Mesendoderm (in vitro differentiated cells): Measurements from ENCODE around the gene ABCG2.
A peak's percentile ranks its signal among the peaks of the same experiment; 100 is the strongest.

Source experiments
- DNase-seq: peaks from one replicate; pipeline ENCODE4 v3.0.0; 2013
- H2AK5ac ChIP-seq: 2 replicates; pipeline ENCODE4 v1.6.1; 2013; ENCODE audit warnings: low read length, inconsistent platforms
- H2BK120ac ChIP-seq: 2 replicates; pipeline ENCODE4 v1.6.1; 2013; ENCODE audit warnings: low read depth, mild to moderate bottlenecking, low read length, moderate library complexity, mixed read lengths
- H2BK15ac ChIP-seq: replicated peaks from 2 replicates; pipeline ENCODE4 v1.6.1; 2013; ENCODE audit warnings: low read depth, mild to moderate bottlenecking, moderate library complexity
- H2BK5ac ChIP-seq: 2 replicates; pipeline ENCODE4 v1.6.1; 2013; ENCODE audit warnings: low read length, inconsistent platforms
- H3K18ac ChIP-seq: 2 replicates; pipeline ENCODE4 v1.6.1; 2013; ENCODE audit warnings: mild to moderate bottlenecking, low read length, mixed read lengths
- H3K23ac ChIP-seq: one replicate; pipeline ENCODE4 v1.6.1; 2013; ENCODE audit warnings: low read length
- H3K27ac ChIP-seq: 2 replicates; pipeline ENCODE4 v1.5.1; 2013; ENCODE audit warnings: low read depth, mild to moderate bottlenecking, inconsistent platforms, low read length, moderate library complexity
- H3K27me3 ChIP-seq: 2 replicates; pipeline ENCODE4 v1.6.1; 2013; ENCODE audit warnings: low read length, control low read depth, mild to moderate bottlenecking, inconsistent platforms; ENCODE audit not compliant: insufficient read depth, poor library complexity
- H3K36me3 ChIP-seq: 2 replicates; pipeline ENCODE4 v1.6.1; 2013; ENCODE audit warnings: low read length, inconsistent platforms; ENCODE audit not compliant: control insufficient read depth, insufficient read depth
- H3K4ac ChIP-seq: one replicate; pipeline ENCODE4 v1.6.1; 2013; ENCODE audit warnings: low read depth, mild to moderate bottlenecking, low read length, moderate library complexity
- H3K4me1 ChIP-seq: 2 replicates; pipeline ENCODE4 v1.6.1; 2013; ENCODE audit warnings: low read depth, low read length, inconsistent platforms; ENCODE audit not compliant: control insufficient read depth
- H3K4me2 ChIP-seq: 2 replicates; pipeline ENCODE4 v1.6.1; 2013; ENCODE audit warnings: low read length
- H3K4me3 ChIP-seq: 2 replicates; pipeline ENCODE4 v1.5.1; 2013; ENCODE audit warnings: mild to moderate bottlenecking, low read length
- H3K56ac ChIP-seq: one replicate; pipeline ENCODE4 v1.6.1; 2013; ENCODE audit warnings: low read length
- H3K79me1 ChIP-seq: 2 replicates; pipeline ENCODE4 v1.6.1; 2013; ENCODE audit warnings: low read length, inconsistent platforms
- H3K79me2 ChIP-seq: 2 replicates; pipeline ENCODE4 v1.6.1; 2013; ENCODE audit warnings: mild to moderate bottlenecking, low read length; ENCODE audit not compliant: control insufficient read depth, insufficient read depth
- H3K9ac ChIP-seq: 2 replicates; pipeline ENCODE4 v1.6.1; 2013; ENCODE audit warnings: low read length, inconsistent platforms
- H4K5ac ChIP-seq: one replicate; pipeline ENCODE4 v1.6.1; 2013; ENCODE audit warnings: low read length
- H4K8ac ChIP-seq: one replicate; pipeline ENCODE4 v1.6.1; 2013; ENCODE audit warnings: low read depth, mild to moderate bottlenecking, control low read depth, low read length, moderate library complexity
- WGBS: extraction: QIAGEN DNeasy Blood & Tissue Kit; methylation state at CpG from one replicate; pipeline ENCODE4 v1.1.7; 2013; ENCODE audit warnings: low lambda C conversion rate, missing lambda C conversion rate; ENCODE audit not compliant: insufficient coverage; ENCODE audit errors: extremely low coverage; 5-methylcytosine and 5-hydroxymethylcytosine counted together

Gene ABCG2

GRCh38 chr4:88189418-88189738 lies 30.9 kb upstream of the ABCG2 start:
- no peak overlapping the region for H2BK5ac ChIP-seq
- H3K18ac ChIP-seq = no peak overlapping the region
- H2BK120ac ChIP-seq = no peak overlapping the region
- H3K56ac ChIP-seq = no peak overlapping the region
- no peak overlapping the region for H3K9ac ChIP-seq
- H3K27ac ChIP-seq = no peak overlapping the region
- no peak overlapping the region for H3K4me3 ChIP-seq
- H3K4me2 ChIP-seq = no peak overlapping the region
- no peak overlapping the region for H3K4ac ChIP-seq
- no peaks in the 10 kb centered on the region for H3K79me2 ChIP-seq
- no peak overlapping the region for H3K23ac ChIP-seq
- H3K4me1 ChIP-seq = no peaks in the 10 kb centered on the region
- no CpG with 5 or more reads among the region's 1 CpG for WGBS
- H2AK5ac ChIP-seq = no peak overlapping the region
- DNase-seq = no peak
- no peaks in the 10 kb centered on the region for H3K36me3 ChIP-seq
- H3K27me3 ChIP-seq = no peaks in the 10 kb centered on the region
- H4K5ac ChIP-seq = no peak overlapping the region
- H4K8ac ChIP-seq = no peak overlapping the region
- H3K79me1 ChIP-seq = no peaks in the 10 kb centered on the region
- H2BK15ac ChIP-seq = no peak overlapping the region

DNA sequence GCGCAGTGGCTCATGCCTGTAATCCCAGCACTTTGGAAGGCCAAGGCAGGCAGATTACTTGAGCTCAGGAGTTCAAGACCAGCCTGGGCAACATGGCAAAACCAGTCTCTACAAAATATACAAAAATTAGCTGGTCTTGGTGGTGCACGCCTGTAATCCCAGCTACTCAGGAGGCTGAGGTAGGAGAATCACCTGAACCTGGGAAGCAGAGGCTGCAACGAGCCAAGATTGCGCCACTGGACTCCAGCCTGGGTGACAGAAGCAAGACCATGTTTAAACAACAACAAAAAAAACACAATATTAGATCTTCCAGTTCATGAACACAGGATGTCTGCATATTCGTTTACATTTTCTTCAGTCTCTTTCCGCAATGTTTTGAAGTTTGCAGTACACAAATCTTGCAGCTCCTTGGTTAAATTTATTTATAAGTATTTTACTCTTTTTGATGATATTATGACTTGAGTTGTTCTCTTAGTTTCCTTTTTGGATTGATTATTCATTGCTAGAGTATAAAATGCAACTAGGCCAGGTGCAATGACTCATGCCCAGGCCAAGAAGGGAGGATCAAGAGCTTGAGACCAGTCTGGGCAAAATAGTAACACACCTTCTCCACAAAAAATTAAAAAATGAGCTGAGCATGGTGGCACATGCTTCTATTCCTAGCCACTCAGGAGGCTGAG lies 30.4 kb upstream of the ABCG2 start:
- H3K4me2 ChIP-seq = no peak overlapping the region
- no peak overlapping the region for H3K9ac ChIP-seq
- no peak overlapping the region for H3K4me3 ChIP-seq
- H3K4ac ChIP-seq = no peak overlapping the region
- WGBS = no CpG with 5 or more reads among the region's 6 CpGs
- H3K18ac ChIP-seq = no peak overlapping the region
- H2BK120ac ChIP-seq = no peak overlapping the region
- H4K5ac ChIP-seq = no peak overlapping the region
- no peak overlapping the region for H2BK15ac ChIP-seq
- H3K4me1 ChIP-seq = no peaks in the 10 kb centered on the region
- no peaks in the 10 kb centered on the region for H3K27me3 ChIP-seq
- H3K23ac ChIP-seq = no peak overlapping the region
- no peak for DNase-seq
- no peaks in the 10 kb centered on the region for H3K36me3 ChIP-seq
- no peak overlapping the region for H3K56ac ChIP-seq
- no peak overlapping the region for H4K8ac ChIP-seq
- no peaks in the 10 kb centered on the region for H3K79me1 ChIP-seq
- H2BK5ac ChIP-seq = no peak overlapping the region
- H2AK5ac ChIP-seq = no peak overlapping the region
- no peak overlapping the region for H3K27ac ChIP-seq
- H3K79me2 ChIP-seq = no peaks in the 10 kb centered on the region

- Histone ChIP-seq H2AK5ac (no peak overlapping the region), H3K23ac (no peak overlapping the region), H3K79me2 (no peaks in the 10 kb centered on the region), H2BK5ac (no peak overlapping the region), H4K5ac (no peak overlapping the region), H3K36me3 (no peaks in the 10 kb centered on the region), H2BK120ac (no peak overlapping the region), H3K18ac (no peak overlapping the region), H3K79me1 (no peaks in the 10 kb centered on the region), H3K9ac (no peak overlapping the region), H3K27me3 (no peaks in the 10 kb centered on the region), H2BK15ac (no peak overlapping the region), H3K27ac (no peak overlapping the region), H3K4me1 (no peaks in the 10 kb centered on the region), H3K4me2 (no peak overlapping the region), H3K56ac (no peak overlapping the region), H3K4me3 (no peak overlapping the region), H4K8ac (no peak overlapping the region), H3K4ac (no peak overlapping the region)
- no CpG with 5 or more reads among the region's 1 CpG for WGBS
- DNase-seq = no peak
Observed at GRCh38 chr4:88187766-88188165, 29.3 kb upstream of the ABCG2 start.

GRCh38 chr4:88185906-88186305 lies 27.5 kb upstream of the ABCG2 start:
- no peaks in the 10 kb centered on the region for H3K79me2 ChIP-seq

GRCh38 chr4:88179261-88179660 lies 20.8 kb upstream of the ABCG2 start:
- Histone ChIP-seq H2BK5ac (no peak overlapping the region), H3K27me3 (no peaks in the 10 kb centered on the region), H3K4me2 (no peak overlapping the region), H3K4ac (peak overlapping the region; percentile 73), H3K56ac (peak overlapping the region; percentile 69), H3K36me3 (no peaks in the 10 kb centered on the region), H2BK120ac (no peak overlapping the region), H2BK15ac (no peak overlapping the region), H4K8ac (no peak overlapping the region), H3K4me3 (no peak overlapping the region), H2AK5ac (no peak overlapping the region), H3K18ac (peak overlapping the region; percentile 15), H4K5ac (no peak overlapping the region), H3K79me1 (no peaks in the 10 kb centered on the region), H3K4me1 (peaks cover 8% of the 10 kb centered on the region), H3K27ac (no peak overlapping the region), H3K79me2 (no peaks in the 10 kb centered on the region), H3K23ac (no peak overlapping the region), H3K9ac (no peak overlapping the region)
- no CpG with 5 or more reads among the region's 4 CpGs for WGBS
- no peak for DNase-seq

More at GRCh38 chr4:88185906-88186305, 27.5 kb upstream of the ABCG2 start:
- Histone ChIP-seq H3K9ac (no peak overlapping the region), H3K79me1 (no peaks in the 10 kb centered on the region), H3K4me1 (no peaks in the 10 kb centered on the region), H2BK5ac (no peak overlapping the region), H3K4ac (no peak overlapping the region), H4K5ac (no peak overlapping the region), H3K18ac (no peak overlapping the region), H4K8ac (no peak overlapping the region), H2BK15ac (no peak overlapping the region), H3K27ac (no peak overlapping the region), H2AK5ac (no peak overlapping the region), H3K36me3 (no peaks in the 10 kb centered on the region), H3K27me3 (no peaks in the 10 kb centered on the region), H3K56ac (no peak overlapping the region), H3K4me3 (no peak overlapping the region), H2BK120ac (no peak overlapping the region), H3K23ac (no peak overlapping the region), H3K4me2 (no peak overlapping the region)
- no peak for DNase-seq

DNA sequence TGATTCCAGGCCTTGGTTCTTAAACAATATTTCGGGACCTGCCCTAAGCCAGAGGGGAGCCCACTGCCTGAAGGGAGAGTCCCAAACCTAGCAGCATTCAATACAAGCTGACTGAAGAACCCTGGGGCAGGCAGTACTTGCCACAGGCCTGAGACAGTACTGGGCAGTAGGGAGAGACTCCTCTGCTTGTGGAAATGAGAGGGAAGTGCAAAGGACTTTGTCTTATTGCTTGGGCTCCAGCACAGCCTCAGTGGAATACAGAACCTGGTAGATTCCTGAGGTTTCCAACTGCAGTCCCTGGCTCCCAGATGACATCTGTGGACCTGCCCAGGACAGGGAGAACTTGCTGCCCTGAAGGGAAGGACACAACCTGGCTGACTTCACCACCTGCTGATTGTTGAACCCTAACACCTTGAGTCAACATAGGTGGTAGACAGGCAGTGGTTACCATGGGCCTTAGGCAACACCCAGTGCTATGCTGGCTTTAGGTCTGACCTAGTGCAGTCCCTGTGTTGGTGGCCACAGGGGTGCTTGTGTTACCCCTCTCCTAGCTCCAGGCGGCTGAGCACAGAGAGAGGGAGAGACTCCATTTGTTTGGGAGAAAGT lies 20.3 kb upstream of the ABCG2 start:
- Histone ChIP-seq H3K18ac (peak overlapping the region; percentile 44), H3K9ac (no peak overlapping the region), H3K79me1 (no peaks in the 10 kb centered on the region), H3K27me3 (no peaks in the 10 kb centered on the region), H3K4me1 (peaks cover 8% of the 10 kb centered on the region), H4K5ac (no peak overlapping the region), H3K36me3 (no peaks in the 10 kb centered on the region), H3K56ac (peak overlapping the region; percentile 69), H4K8ac (no peak overlapping the region), H3K79me2 (no peaks in the 10 kb centered on the region), H3K4ac (peak overlapping the region; percentile 98), H2AK5ac (no peak overlapping the region), H3K4me2 (no peak overlapping the region), H2BK15ac (no peak overlapping the region), H2BK5ac (peak overlapping the region; percentile 46), H3K23ac (no peak overlapping the region), H3K4me3 (no peak overlapping the region), H2BK120ac (peak overlapping the region; percentile 55), H3K27ac (peak overlapping the region; percentile 40)
- no CpG with 5 or more reads among the region's 2 CpGs for WGBS
- peak; percentile 61 for DNase-seq
